OCI-LY7 (cell line): ENCODE measurements around the gene BAMBI. TPM values are rescaled to one million over a fixed set of nuclear protein-coding genes. Genes with fewer than 3 reads are reported as not detected.

Experiments used
- BruUV-seq: library from RNA; stranded (reverse); fragments of 400-500 nt; replicated peaks from 2 replicates; lab custom pipeline; 2021; lab: Mats Ljungman, UMichigan
- CTCF ChIA-PET: fragments of 300-600 bp; sonication (Branson Sonifier 250); formaldehyde crosslinking; loops from one replicate; lab custom pipeline; 2022; ENCODE audit warnings: antibody characterized with exemption; ENCODE audit not compliant: unreplicated experiment; lab: Charles Lee
- POLR2A ChIA-PET: fragments of 300-600 bp; sonication (Branson Sonifier 250); formaldehyde crosslinking; loops from one replicate; lab custom pipeline; 2022; ENCODE audit warnings: antibody characterized with exemption; lab: Charles Lee
- DNase-seq: peaks from one replicate; pipeline ENCODE4 v3.0.0-alpha.2; 2015; ENCODE audit warnings: low spot score
- H2AFZ ChIP-seq: fragments of 200-600 bp; sonication (generic), shearing (Covaris generic); 2 replicates; pipeline ENCODE4 v1.6.1; 2014; ENCODE audit warnings: mild to moderate bottlenecking, antibody characterized with exemption, low read length, moderate library complexity
- H3K27ac ChIP-seq: fragments of 200-600 bp; sonication (generic); 2 replicates; pipeline ENCODE4 v1.5.1; 2014; ENCODE audit warnings: mixed run types, low read depth, mild to moderate bottlenecking, moderate library complexity, low read length, inconsistent platforms; ENCODE audit not compliant: poor library complexity, severe bottlenecking
- H3K36me3 ChIP-seq: fragments of 200-600 bp; sonication (generic); 2 replicates; pipeline ENCODE4 v1.6.1; 2014; ENCODE audit warnings: mild to moderate bottlenecking, antibody characterized with exemption, low read length, moderate library complexity, mixed read lengths; ENCODE audit not compliant: insufficient read depth
- H3K4me1 ChIP-seq: fragments of 200-600 bp; sonication (generic); 2 replicates; pipeline ENCODE4 v1.5.1; 2014; ENCODE audit warnings: mild to moderate bottlenecking, low read length; ENCODE audit not compliant: insufficient read depth, poor library complexity, severe bottlenecking
- H3K4me2 ChIP-seq: fragments of 200-600 bp; sonication (generic); 2 replicates; pipeline ENCODE4 v1.6.1; 2014; ENCODE audit warnings: mild to moderate bottlenecking, low read length
- H3K4me3 ChIP-seq: fragments of 200-600 bp; sonication (generic); 2 replicates; pipeline ENCODE4 v1.5.1; 2014; ENCODE audit warnings: mild to moderate bottlenecking, low read depth, low read length; ENCODE audit not compliant: poor library complexity, severe bottlenecking
- H3K79me2 ChIP-seq: fragments of 200-600 bp; sonication (generic); 2 replicates; pipeline ENCODE4 v1.6.1; 2016; ENCODE audit warnings: low read depth, mild to moderate bottlenecking, low read length, moderate library complexity, mixed read lengths; ENCODE audit not compliant: insufficient read depth
- H3K9me2 ChIP-seq: fragments of 200-600 bp; sonication (generic); 2 replicates; pipeline ENCODE4 v1.6.1; 2016; ENCODE audit warnings: mild to moderate bottlenecking, low read length, mixed read lengths; ENCODE audit not compliant: insufficient read depth
- H3K9me3 ChIP-seq: fragments of 200-600 bp; sonication (generic); 2 replicates; pipeline ENCODE4 v1.6.1; 2014; ENCODE audit warnings: mild to moderate bottlenecking, mixed run types, low read length, mixed read lengths
- H4K20me1 ChIP-seq: fragments of 200-600 bp; sonication (generic); 2 replicates; pipeline ENCODE4 v1.6.1; 2014; ENCODE audit warnings: mild to moderate bottlenecking, antibody characterized with exemption, low read length, moderate library complexity, mixed read lengths; ENCODE audit not compliant: insufficient read depth
- EZH2phosphoT487 ChIP-seq: fragments of 200-600 bp; sonication (generic); IDR thresholded peaks from 2 replicates; pipeline ENCODE4 v1.6.1; 2018; ENCODE audit warnings: low read depth, borderline replicate concordance, mild to moderate bottlenecking, mixed run types, antibody characterized with exemption, low read length, moderate library complexity, mixed read lengths
- intact Hi-C: fragments of 100-400 bp; cut with micrococcal nuclease; formaldehyde crosslinking; loops from one replicate; pipeline ENCODE4 v1.10.0; 2022; ENCODE audit not compliant: unreplicated experiment
- total RNA-seq, 2 experiments: library from RNA; depleted of rRNA in 1 of 2; stranded (reverse); fragments of >200 nt in 1 of 2; shearing (Covaris generic) in 1 of 2; gene quantifications; 2 replicates each; pipeline ENCODE4 v1.2.3, GENCODE V29; 2014 to 2022
- TF ChIP-seq, protein P1 (sequence below): fragments of 200-600 bp; sonication (generic); conservative IDR thresholded peaks from 2 replicates; pipeline ENCODE4 v1.5.1; 2014; ENCODE audit warnings: mild to moderate bottlenecking, antibody characterized with exemption, low read length, moderate library complexity, mixed read lengths

BAMBI gene
- total RNA-seq, 2 experiments from 2014 or later: 0.89 to 3.1 TPM

DNA sequence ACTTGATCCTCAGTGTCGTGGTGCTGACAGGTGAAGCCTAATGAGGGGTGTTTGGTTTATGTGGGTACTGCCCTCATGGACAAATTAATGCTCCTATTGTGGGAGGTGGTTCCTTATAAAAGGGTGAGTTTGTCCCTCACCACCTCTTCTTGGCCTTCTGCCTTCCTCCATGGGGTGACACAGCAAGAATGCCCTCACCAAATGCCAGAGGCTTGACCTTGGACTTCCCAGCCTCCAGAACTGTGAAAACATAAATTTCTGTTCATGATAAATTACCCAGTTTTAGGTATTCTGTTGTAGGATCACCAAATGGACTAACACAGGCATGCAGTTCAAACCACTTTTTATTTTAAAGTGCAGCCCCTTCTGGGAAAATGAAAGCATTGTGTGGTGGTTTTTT lies 39.4 kb downstream of the BAMBI start:
- Histone ChIP-seq H3K9me2 (no peaks in the 10 kb centered on the region), H3K9me3 (no peaks in the 10 kb centered on the region), H3K36me3 (no peaks in the 10 kb centered on the region), H3K79me2 (no peaks in the 10 kb centered on the region), H3K4me1 (no peaks in the 10 kb centered on the region), H4K20me1 (no peaks in the 10 kb centered on the region), H3K4me3 (no peak overlapping the region), H3K27ac (no peak overlapping the region), H2AFZ (no peak overlapping the region), H3K4me2 (no peak overlapping the region)
- ChIA-PET POLR2A (no interaction called here), CTCF (no interaction called here)
- intact Hi-C loops: no loop called here
- TF ChIP-seq EZH2phosphoT487: no peak
- TF ChIP-seq, protein P1, sequence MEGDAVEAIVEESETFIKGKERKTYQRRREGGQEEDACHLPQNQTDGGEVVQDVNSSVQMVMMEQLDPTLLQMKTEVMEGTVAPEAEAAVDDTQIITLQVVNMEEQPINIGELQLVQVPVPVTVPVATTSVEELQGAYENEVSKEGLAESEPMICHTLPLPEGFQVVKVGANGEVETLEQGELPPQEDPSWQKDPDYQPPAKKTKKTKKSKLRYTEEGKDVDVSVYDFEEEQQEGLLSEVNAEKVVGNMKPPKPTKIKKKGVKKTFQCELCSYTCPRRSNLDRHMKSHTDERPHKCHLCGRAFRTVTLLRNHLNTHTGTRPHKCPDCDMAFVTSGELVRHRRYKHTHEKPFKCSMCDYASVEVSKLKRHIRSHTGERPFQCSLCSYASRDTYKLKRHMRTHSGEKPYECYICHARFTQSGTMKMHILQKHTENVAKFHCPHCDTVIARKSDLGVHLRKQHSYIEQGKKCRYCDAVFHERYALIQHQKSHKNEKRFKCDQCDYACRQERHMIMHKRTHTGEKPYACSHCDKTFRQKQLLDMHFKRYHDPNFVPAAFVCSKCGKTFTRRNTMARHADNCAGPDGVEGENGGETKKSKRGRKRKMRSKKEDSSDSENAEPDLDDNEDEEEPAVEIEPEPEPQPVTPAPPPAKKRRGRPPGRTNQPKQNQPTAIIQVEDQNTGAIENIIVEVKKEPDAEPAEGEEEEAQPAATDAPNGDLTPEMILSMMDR: no peak
- DNase-seq: no peak
- no TSS peak for BruUV-seq

DNA sequence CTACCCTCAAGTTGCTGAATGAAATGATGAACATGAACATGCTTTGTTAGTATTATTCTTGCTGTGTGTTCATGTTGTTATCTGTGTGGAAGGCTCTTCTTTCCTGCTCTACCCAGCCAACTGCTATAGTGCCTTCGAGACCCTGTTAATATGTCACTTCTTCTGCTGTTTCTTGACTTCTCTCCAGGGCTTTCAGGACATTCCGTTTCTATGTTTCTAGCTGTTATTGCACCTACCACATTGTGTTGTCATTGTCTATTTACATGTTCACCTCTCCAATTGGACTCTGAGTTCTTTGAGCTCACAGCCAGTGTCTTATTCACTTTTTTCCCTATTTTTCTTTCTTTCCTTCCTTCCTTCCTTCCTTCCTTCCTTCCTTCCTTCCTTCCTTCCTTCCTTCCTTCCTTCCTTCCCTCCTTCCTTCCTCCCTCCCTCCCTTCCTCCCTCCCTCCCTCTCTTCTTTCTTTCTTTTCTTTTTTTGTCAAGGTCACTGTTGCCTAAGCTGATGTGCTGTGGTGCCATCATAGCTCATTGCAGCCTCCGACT lies 40.4 kb downstream of the BAMBI start:
- POLR2A ChIA-PET: interaction anchor here (0.5 to 0.6 kb wide), 3 partner anchors 18 to 95 kb away, joined by 4 to 5 read pairs (median 4); no protein-coding TSS in a partner anchor
- no TSS peak for BruUV-seq

More for the DNA sequence above, 40.4 kb downstream of the BAMBI start:
- Histone ChIP-seq H3K79me2 (no peaks in the 10 kb centered on the region), H3K9me2 (no peaks in the 10 kb centered on the region), H3K4me2 (no peak overlapping the region), H3K4me1 (no peaks in the 10 kb centered on the region), H3K4me3 (no peak overlapping the region), H3K9me3 (no peaks in the 10 kb centered on the region), H3K36me3 (no peaks in the 10 kb centered on the region), H2AFZ (no peak overlapping the region), H4K20me1 (no peaks in the 10 kb centered on the region), H3K27ac (no peak overlapping the region)
- CTCF ChIA-PET: no interaction called here
- intact Hi-C loops: no loop called here
- TF ChIP-seq, protein P1: no peak
- TF ChIP-seq EZH2phosphoT487: no peak
- no peak for DNase-seq
